Measurements from ENCODE around the gene G6PC1. TPM values are rescaled to one million over a fixed set of nuclear protein-coding genes. Genes with fewer than 3 reads are reported as not detected.
"Not testable (repeated sequence)": the region's sequence is repeated elsewhere in the genome, so short reads cannot be mapped to it uniquely, and the experiment has no call there.

The G6PC1 gene
- polyA plus RNA-seq, 1 donor from 2014 or later, result not detected

DNA sequence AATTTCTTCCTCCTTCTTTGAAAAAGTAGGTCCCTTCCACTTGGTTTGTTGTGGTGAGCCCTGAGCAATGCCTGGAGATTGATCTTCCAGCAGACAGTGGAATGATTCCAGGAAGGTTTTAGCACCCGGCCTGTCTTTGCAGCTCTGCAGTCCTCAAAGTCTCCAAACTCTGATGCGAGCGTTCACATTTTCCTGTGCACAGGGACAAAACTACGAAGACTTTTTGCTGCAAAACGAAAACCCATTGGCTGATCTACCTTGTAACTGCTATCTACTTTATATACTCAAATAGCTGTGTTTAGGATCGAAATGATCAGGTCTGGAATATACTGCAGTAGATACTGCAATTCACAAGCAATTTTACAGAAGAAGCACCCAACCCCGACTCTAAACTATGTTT lies 21.7 kb downstream of the G6PC1 start:
- Histone ChIP-seq H3K9ac (ENCODE audit: low read length) (no peak overlapping the region), H3K9me2 (ENCODE audit: insufficient read depth, low read length) (no peaks in the 10 kb centered on the region), H4K20me1 (ENCODE audit: insufficient read depth) (no peaks in the 10 kb centered on the region), H3K27ac (ENCODE audit: low read length) (no peak overlapping the region), H3K27me3 (ENCODE audit: insufficient read depth, low read depth, low read length) (no peaks in the 10 kb centered on the region), H3K4me2 (ENCODE audit: low read length) (no peak overlapping the region), H3K79me2 (replicated peaks; ENCODE audit: insufficient read depth, low read length) (no peaks in the 10 kb centered on the region), H3K9me3 (ENCODE audit: low read length) (no peaks in the 10 kb centered on the region), H3K4me3 (ENCODE audit: low read length) (no peak overlapping the region), H2AFZ (ENCODE audit: low read depth, low read length) (no peak overlapping the region), H3F3A (ENCODE audit: insufficient read depth, low read length, poor library complexity, severe bottlenecking) (no peaks in the 10 kb centered on the region), H3K36me3 (ENCODE audit: insufficient read depth, low read length) (no peaks in the 10 kb centered on the region)
- TF ChIP-seq RAD21 (conservative IDR thresholded peaks at IDR 0.05) (no peak), CTCF (IDR thresholded peaks at IDR 0.05; ENCODE audit: poor library complexity, severe bottlenecking) (no peak), TAF1 (IDR thresholded peaks at IDR 0.05; ENCODE audit: low read depth) (no peak)
- TF ChIP-seq, protein P1, sequence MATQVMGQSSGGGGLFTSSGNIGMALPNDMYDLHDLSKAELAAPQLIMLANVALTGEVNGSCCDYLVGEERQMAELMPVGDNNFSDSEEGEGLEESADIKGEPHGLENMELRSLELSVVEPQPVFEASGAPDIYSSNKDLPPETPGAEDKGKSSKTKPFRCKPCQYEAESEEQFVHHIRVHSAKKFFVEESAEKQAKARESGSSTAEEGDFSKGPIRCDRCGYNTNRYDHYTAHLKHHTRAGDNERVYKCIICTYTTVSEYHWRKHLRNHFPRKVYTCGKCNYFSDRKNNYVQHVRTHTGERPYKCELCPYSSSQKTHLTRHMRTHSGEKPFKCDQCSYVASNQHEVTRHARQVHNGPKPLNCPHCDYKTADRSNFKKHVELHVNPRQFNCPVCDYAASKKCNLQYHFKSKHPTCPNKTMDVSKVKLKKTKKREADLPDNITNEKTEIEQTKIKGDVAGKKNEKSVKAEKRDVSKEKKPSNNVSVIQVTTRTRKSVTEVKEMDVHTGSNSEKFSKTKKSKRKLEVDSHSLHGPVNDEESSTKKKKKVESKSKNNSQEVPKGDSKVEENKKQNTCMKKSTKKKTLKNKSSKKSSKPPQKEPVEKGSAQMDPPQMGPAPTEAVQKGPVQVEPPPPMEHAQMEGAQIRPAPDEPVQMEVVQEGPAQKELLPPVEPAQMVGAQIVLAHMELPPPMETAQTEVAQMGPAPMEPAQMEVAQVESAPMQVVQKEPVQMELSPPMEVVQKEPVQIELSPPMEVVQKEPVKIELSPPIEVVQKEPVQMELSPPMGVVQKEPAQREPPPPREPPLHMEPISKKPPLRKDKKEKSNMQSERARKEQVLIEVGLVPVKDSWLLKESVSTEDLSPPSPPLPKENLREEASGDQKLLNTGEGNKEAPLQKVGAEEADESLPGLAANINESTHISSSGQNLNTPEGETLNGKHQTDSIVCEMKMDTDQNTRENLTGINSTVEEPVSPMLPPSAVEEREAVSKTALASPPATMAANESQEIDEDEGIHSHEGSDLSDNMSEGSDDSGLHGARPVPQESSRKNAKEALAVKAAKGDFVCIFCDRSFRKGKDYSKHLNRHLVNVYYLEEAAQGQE (IDR thresholded peaks at IDR 0.05; ENCODE audit: borderline replicate concordance), result no peak

DNA sequence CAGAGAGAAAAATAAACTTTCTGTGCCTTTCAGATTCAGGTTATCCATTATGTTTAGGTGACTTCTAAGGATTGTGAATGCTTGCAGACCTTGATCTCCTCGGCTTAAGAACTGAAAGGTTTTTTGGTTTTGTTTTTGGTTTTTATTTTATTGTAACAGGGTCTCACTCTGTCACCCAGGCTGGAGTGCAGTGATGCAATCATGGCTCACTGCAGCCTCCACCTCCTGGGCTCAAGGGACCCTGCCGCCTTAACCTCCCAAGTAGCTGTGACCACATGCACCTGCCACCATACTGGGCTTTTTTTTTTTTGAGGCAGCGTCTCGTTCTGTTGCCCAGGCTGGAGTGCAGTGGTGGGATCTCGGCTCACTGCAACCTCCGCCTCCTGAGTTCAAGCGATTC lies 22.9 kb downstream of the G6PC1 start:
- H3K4me3 ChIP-seq (ENCODE audit: low read length); H3K9me2 ChIP-seq (ENCODE audit: insufficient read depth, low read length); H3K27me3 ChIP-seq (ENCODE audit: insufficient read depth, low read depth, low read length); H3K9ac ChIP-seq (ENCODE audit: low read length); H4K20me1 ChIP-seq (ENCODE audit: insufficient read depth); H2AFZ ChIP-seq (ENCODE audit: low read depth, low read length); H3K36me3 ChIP-seq (ENCODE audit: insufficient read depth, low read length); H3K79me2 ChIP-seq (replicated peaks; ENCODE audit: insufficient read depth, low read length); H3F3A ChIP-seq (ENCODE audit: insufficient read depth, low read length, poor library complexity, severe bottlenecking); H3K9me3 ChIP-seq (ENCODE audit: low read length); H3K27ac ChIP-seq (ENCODE audit: low read length); H3K4me2 ChIP-seq (ENCODE audit: low read length): not testable (repeated sequence)

- Histone ChIP-seq H3K4me3 (ENCODE audit: low read length) (no peak overlapping the region), H3K36me3 (ENCODE audit: insufficient read depth, low read length) (no peaks in the 10 kb centered on the region), H4K20me1 (ENCODE audit: insufficient read depth) (no peaks in the 10 kb centered on the region), H3F3A (ENCODE audit: insufficient read depth, low read length, poor library complexity, severe bottlenecking) (no peaks in the 10 kb centered on the region), H3K9me2 (ENCODE audit: insufficient read depth, low read length) (no peaks in the 10 kb centered on the region), H3K4me2 (ENCODE audit: low read length) (no peak overlapping the region), H3K27me3 (ENCODE audit: insufficient read depth, low read depth, low read length) (no peaks in the 10 kb centered on the region), H2AFZ (ENCODE audit: low read depth, low read length) (no peak overlapping the region), H3K9me3 (ENCODE audit: low read length) (no peaks in the 10 kb centered on the region), H3K9ac (ENCODE audit: low read length) (no peak overlapping the region), H3K79me2 (replicated peaks; ENCODE audit: insufficient read depth, low read length) (no peaks in the 10 kb centered on the region), H3K27ac (ENCODE audit: low read length) (no peak overlapping the region)
- TF ChIP-seq EZH2 (IDR thresholded peaks at IDR 0.05; ENCODE audit: borderline replicate concordance, insufficient read depth, low read length, poor library complexity, severe bottlenecking), result no peak
- no peak for TF ChIP-seq CTCF (IDR thresholded peaks at IDR 0.05; ENCODE audit: poor library complexity, severe bottlenecking)
- no peak for TF ChIP-seq RAD21 (conservative IDR thresholded peaks at IDR 0.05)
- TF ChIP-seq TAF1 (IDR thresholded peaks at IDR 0.05; ENCODE audit: low read depth), result no peak
- TF ChIP-seq POLR2AphosphoS5 (IDR thresholded peaks at IDR 0.05), result no peak
Measured at GRCh38 chr17:42924891-42925290, 24.3 kb downstream of the G6PC1 start.
